Measurements from ENCODE around the gene MUSTN1.

The MUSTN1 gene

DNA sequence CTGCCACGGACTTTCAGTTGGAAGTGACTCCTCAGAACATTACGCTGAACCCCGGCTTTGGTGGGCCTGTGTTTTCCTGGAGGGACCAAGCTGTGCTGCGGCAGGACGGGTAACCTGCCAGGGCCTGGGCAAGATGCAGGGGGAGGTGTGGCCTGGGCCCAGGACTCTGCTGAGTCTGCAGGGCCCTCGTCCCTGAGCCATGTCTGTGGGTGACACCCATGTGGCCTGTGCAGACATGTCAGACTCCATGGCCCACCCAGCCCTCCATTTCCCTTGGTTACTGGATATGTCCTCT is 45.1 kb downstream of the MUSTN1 start:
- 97% methylated on average over 4 of the region's 6 CpGs for WGBS (ENCODE audit: insufficient coverage)
- POLR2A ChIA-PET: no interaction called here
- Histone ChIP-seq H3K27me3 (replicated peaks in 2 of 5; ENCODE audit: control insufficient read depth in 4 of 5, insufficient read depth in 5 of 5, low read length in 4 of 5) (no peaks in the 10 kb centered on the region), H3K4me1 (ENCODE audit: control extremely low read depth in 1 of 4, control insufficient read depth in 4 of 4, insufficient read depth in 4 of 4, low read length in 3 of 4) (no peaks in the 10 kb centered on the region), H3K36me3 (ENCODE audit: control insufficient read depth in 4 of 4, insufficient read depth in 4 of 4, low read length in 3 of 4) (no peaks in the 10 kb centered on the region), H3K4me3 (ENCODE audit: control insufficient read depth in 1 of 7, extremely low read depth in 1 of 7, insufficient read depth in 4 of 7, low read depth in 2 of 7, low read length in 6 of 7) (no peak overlapping the region), H3K27ac (ENCODE audit: insufficient read depth in 1 of 2, low read depth in 1 of 2, low read length in 2 of 2, poor library complexity in 1 of 2, severe bottlenecking in 2 of 2) (no peak overlapping the region), H3K9me3 (ENCODE audit: control extremely low read depth in 1 of 5, control insufficient read depth in 4 of 5, insufficient read depth in 2 of 5, low read depth in 1 of 5, low read length in 4 of 5) (no peaks in the 10 kb centered on the region)
- CTCF ChIA-PET: interaction anchor here (1.2 kb wide), 1 partner anchor 26 kb away, joined by 3 read pairs; no protein-coding TSS in a partner anchor
- DNase-seq: no peak

DNA sequence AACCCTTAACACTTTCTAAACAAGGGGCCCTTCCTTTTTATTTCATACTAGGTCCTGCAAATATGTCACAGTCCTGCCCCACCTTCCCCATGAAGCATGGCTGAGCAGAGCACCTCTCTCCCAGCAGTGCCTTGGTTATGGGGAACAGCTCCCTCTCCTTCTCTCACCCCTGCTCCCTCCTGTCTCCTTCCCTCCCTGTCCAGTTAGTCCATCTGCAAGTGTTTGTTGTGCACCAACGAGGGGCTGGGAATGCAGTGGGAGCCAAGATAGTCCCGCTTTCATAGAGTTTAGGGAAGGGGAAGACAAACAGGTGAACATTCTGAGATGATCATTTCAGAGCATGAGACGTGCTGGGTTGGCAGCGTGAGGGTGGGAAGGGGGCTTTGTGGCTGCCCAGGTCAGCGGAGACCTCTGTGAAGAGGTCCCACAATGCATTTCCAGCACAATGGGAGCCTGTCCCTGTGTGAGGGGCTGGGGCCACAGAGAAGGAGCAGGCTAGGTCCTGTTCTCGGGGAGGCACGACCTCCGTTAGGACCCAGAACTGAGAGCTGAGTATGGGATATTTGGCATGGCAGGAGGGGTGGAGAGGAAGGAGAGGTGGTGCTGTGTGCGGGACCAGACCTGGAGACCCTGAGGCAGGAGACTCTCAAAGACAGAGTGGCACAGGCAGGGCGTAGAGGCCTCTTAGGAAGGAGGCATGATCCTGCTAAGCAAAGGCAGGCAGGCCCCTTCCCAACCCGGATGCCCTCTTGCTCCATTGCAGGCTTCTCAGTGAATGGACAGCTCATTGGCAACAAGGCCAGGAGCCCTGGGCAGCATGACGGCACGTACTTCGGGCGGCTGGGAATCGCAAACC is 45.7 kb downstream of the MUSTN1 start:
- Histone ChIP-seq H3K27ac (ENCODE audit: insufficient read depth in 1 of 2, low read depth in 1 of 2, low read length in 2 of 2, poor library complexity in 1 of 2, severe bottlenecking in 2 of 2) (no peak overlapping the region), H3K4me3 (ENCODE audit: control insufficient read depth in 1 of 7, extremely low read depth in 1 of 7, insufficient read depth in 4 of 7, low read depth in 2 of 7, low read length in 6 of 7) (no peak overlapping the region), H3K27me3 (replicated peaks in 2 of 5; ENCODE audit: control insufficient read depth in 4 of 5, insufficient read depth in 5 of 5, low read length in 4 of 5) (no peaks in the 10 kb centered on the region), H3K36me3 (ENCODE audit: control insufficient read depth in 4 of 4, insufficient read depth in 4 of 4, low read length in 3 of 4) (no peaks in the 10 kb centered on the region), H3K9me3 (ENCODE audit: control extremely low read depth in 1 of 5, control insufficient read depth in 4 of 5, insufficient read depth in 2 of 5, low read depth in 1 of 5, low read length in 4 of 5) (no peaks in the 10 kb centered on the region), H3K4me1 (ENCODE audit: control extremely low read depth in 1 of 4, control insufficient read depth in 4 of 4, insufficient read depth in 4 of 4, low read length in 3 of 4) (no peaks in the 10 kb centered on the region)
- no peak for DNase-seq
- 93% methylated on average over 15 of the region's 16 CpGs for WGBS (ENCODE audit: insufficient coverage)
- POLR2A ChIA-PET: no interaction called here
- CTCF ChIA-PET: interaction anchor here (1.2 kb wide), 1 partner anchor 27 kb away, joined by 3 read pairs; no protein-coding TSS in a partner anchor

DNA sequence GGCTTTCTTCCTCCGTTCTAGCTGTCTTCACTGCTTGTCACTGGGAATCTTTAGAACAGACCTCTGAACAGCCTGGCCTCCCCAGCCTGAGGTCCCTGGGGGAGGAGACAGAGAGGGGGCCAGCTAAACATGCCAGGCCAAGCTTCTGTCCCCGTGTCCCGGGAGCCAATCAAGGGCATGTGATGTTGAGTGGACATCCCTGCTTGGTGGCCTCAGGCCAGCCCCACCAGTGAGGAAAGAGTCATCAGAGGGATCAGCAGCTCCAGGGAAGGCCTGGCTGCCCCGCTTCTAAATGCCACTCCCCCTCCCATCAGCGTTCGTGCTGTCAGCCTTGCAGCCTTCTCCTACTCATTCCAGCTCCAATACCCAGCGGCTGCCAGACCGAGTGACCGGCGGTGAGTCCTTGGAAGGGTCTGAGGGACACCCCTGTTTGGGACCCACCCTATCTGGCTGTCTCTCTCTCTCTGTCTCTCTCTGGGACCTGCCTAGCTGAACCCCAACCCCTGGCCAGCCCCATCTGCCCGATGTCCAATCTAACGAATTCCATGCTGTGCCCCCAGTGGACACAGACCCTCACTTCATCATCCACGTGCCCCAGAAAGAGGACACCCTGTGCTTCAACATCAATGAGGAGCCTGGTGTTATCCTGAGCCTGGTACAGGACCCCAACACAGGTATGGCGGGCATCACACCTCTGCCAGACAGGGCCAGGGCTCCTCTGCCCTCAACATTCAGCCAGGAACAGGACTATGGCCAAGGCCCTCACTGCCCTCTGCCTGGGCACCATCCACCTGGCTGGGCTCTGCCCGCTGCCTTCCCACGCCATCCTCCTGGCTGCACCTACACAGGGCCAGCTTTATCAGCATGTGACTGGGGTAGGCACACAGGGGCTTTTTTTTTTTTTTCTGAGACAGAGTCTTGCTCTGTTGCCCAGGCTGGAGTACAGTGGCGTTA is 46.9 kb downstream of the MUSTN1 start:
- Histone ChIP-seq H3K36me3 (ENCODE audit: control insufficient read depth in 4 of 4, insufficient read depth in 4 of 4, low read length in 3 of 4) (no peaks in the 10 kb centered on the region), H3K4me3 (ENCODE audit: control insufficient read depth in 1 of 7, extremely low read depth in 1 of 7, insufficient read depth in 4 of 7, low read depth in 2 of 7, low read length in 6 of 7) (no peak overlapping the region), H3K4me1 (ENCODE audit: control extremely low read depth in 1 of 4, control insufficient read depth in 4 of 4, insufficient read depth in 4 of 4, low read length in 3 of 4) (no peaks in the 10 kb centered on the region), H3K27ac (ENCODE audit: insufficient read depth in 1 of 2, low read depth in 1 of 2, low read length in 2 of 2, poor library complexity in 1 of 2, severe bottlenecking in 2 of 2) (no peak overlapping the region), H3K27me3 (replicated peaks in 2 of 5; ENCODE audit: control insufficient read depth in 4 of 5, insufficient read depth in 5 of 5, low read length in 4 of 5) (no peaks in the 10 kb centered on the region), H3K9me3 (ENCODE audit: control extremely low read depth in 1 of 5, control insufficient read depth in 4 of 5, insufficient read depth in 2 of 5, low read depth in 1 of 5, low read length in 4 of 5) (no peaks in the 10 kb centered on the region)
- DNase-seq: no peak
- CTCF ChIA-PET: interaction anchor here (0.9 kb wide), 3 partner anchors 9 to 33 kb away, joined by 3 to 5 read pairs (median 3); no protein-coding TSS in a partner anchor
- WGBS (ENCODE audit: insufficient coverage): 96% methylated on average over 14 of the region's 17 CpGs
- POLR2A ChIA-PET: interaction anchor here (0.6 kb wide), 1 partner anchor 1023 kb away, joined by 3 read pairs; no protein-coding TSS in a partner anchor

DNA sequence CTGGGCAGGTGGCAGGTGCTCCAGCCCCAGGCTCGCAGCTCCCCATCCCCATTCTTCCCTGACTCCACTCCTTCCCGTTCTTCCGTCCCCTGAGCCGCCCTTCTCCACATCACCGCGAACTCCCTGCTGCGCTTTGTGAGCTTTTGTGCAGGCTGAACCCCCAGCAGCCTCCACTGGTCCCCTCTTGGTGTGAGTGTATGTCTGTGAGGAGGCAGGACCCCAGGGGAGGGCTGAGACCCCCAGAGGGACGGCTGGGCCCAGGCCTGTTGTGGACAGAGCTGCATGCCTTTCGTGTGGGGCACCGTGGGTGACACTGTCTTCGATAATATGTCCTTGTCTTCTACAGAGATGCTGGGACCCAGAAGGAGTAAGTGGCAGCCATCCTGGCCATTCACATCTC is 47.6 kb downstream of the MUSTN1 start:
- Histone ChIP-seq H3K4me1 (ENCODE audit: control extremely low read depth in 1 of 4, control insufficient read depth in 4 of 4, insufficient read depth in 4 of 4, low read length in 3 of 4) (no peaks in the 10 kb centered on the region), H3K27me3 (replicated peaks in 2 of 5; ENCODE audit: control insufficient read depth in 4 of 5, insufficient read depth in 5 of 5, low read length in 4 of 5) (peaks cover 0 to 2% (median 0%) of the 10 kb centered on the region in 5 experiments), H3K36me3 (ENCODE audit: control insufficient read depth in 4 of 4, insufficient read depth in 4 of 4, low read length in 3 of 4) (no peaks in the 10 kb centered on the region), H3K27ac (ENCODE audit: insufficient read depth in 1 of 2, low read depth in 1 of 2, low read length in 2 of 2, poor library complexity in 1 of 2, severe bottlenecking in 2 of 2) (no peak overlapping the region), H3K4me3 (ENCODE audit: control insufficient read depth in 1 of 7, extremely low read depth in 1 of 7, insufficient read depth in 4 of 7, low read depth in 2 of 7, low read length in 6 of 7) (no peak overlapping the region), H3K9me3 (ENCODE audit: control extremely low read depth in 1 of 5, control insufficient read depth in 4 of 5, insufficient read depth in 2 of 5, low read depth in 1 of 5, low read length in 4 of 5) (no peaks in the 10 kb centered on the region)
- DNase-seq: no peak
- 94% methylated on average over 4 of the region's 11 CpGs for WGBS (ENCODE audit: insufficient coverage)
- POLR2A ChIA-PET: interaction anchor here (0.6 kb wide), 1 partner anchor 1024 kb away, joined by 3 read pairs; no protein-coding TSS in a partner anchor
- CTCF ChIA-PET: interaction anchor here (0.9 kb wide), 3 partner anchors 10 to 34 kb away, joined by 3 to 5 read pairs (median 3); no protein-coding TSS in a partner anchor

DNA sequence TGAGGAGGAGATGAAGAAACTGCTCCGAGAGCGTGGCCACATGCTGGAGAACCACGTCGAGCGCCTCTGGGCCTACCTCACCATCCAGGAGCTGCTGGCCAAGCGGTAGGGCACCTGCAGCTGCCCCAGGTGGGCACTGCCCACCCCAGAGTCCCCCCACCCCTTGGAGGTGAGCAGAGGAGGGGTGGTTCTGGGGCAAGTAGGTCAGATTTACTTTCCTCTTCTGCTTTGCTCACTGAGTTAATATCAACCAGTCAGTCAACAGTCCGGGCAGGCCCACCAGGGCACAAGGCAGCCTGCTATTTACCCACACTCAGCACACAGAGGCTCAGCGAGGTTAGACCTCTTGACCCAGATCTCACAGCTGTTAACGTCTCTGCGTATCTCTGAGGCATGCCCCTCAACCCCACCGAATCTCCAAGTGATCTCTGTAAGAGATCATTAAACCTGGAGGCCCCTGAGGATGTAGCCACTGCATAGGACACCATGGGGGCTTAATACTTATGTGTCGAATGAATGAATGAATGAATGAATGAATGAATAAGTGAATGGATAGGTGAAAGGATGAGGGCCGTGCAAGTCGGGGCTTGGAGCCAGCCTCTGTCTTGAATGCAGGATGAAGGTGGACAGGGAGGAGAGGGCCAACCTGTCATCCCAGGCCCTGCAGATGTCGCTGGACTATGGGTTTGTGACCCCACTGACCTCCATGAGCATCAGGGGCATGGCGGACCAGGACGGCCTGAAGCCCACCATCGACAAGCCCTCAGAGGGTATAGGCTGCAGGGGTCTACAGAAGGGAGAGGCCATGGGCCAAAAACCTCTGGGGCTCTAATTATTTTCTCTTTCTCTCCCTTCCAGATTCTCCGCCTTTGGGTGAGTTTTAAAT is 48.2 kb downstream of the MUSTN1 start:
- Histone ChIP-seq H3K27me3 (replicated peaks in 2 of 5; ENCODE audit: control insufficient read depth in 4 of 5, insufficient read depth in 5 of 5, low read length in 4 of 5) (peaks cover 0 to 5% (median 0%) of the 10 kb centered on the region in 5 experiments), H3K4me1 (ENCODE audit: control extremely low read depth in 1 of 4, control insufficient read depth in 4 of 4, insufficient read depth in 4 of 4, low read length in 3 of 4) (no peaks in the 10 kb centered on the region), H3K4me3 (ENCODE audit: control insufficient read depth in 1 of 7, extremely low read depth in 1 of 7, insufficient read depth in 4 of 7, low read depth in 2 of 7, low read length in 6 of 7) (no peak overlapping the region), H3K9me3 (ENCODE audit: control extremely low read depth in 1 of 5, control insufficient read depth in 4 of 5, insufficient read depth in 2 of 5, low read depth in 1 of 5, low read length in 4 of 5) (no peaks in the 10 kb centered on the region), H3K36me3 (ENCODE audit: control insufficient read depth in 4 of 4, insufficient read depth in 4 of 4, low read length in 3 of 4) (no peaks in the 10 kb centered on the region), H3K27ac (ENCODE audit: insufficient read depth in 1 of 2, low read depth in 1 of 2, low read length in 2 of 2, poor library complexity in 1 of 2, severe bottlenecking in 2 of 2) (no peak overlapping the region)
- no peak for DNase-seq
- ChIA-PET CTCF (interaction anchor here (0.9 kb wide), 2 partner anchors 14 to 35 kb away, joined by 3 to 5 read pairs; no protein-coding TSS in a partner anchor), POLR2A (no interaction called here)
- WGBS (ENCODE audit: insufficient coverage): 98% methylated on average over 16 of the region's 19 CpGs

DNA sequence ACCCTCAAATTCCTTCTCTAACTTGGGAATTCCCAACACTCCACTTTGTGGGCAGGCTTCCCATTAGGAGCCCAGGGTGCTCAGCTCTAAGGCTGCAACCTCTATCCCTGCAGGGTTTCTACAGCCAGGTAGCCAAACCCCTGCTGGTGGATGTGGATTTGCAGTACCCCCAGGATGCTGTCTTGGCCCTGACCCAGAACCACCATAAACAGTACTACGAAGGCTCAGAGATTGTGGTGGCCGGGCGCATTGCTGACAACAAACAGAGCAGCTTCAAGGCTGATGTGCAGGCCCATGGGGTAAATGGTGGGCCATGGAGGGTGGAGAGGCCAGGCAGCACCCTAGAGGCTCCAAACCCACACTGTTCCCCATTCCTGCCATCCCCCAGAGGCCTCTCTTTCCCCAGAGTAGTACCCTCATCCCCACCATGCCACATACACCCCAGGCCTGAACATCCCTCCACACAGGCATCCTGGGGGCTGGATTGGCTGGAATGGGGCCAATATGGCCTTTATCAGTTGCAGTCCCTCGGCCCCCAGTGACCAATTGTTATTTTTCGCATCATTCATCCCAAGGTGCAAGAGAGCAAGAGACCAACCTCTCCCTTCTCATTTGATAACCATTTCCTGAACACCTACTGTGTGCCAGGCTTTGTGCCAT is 49.8 kb downstream of the MUSTN1 start:
- CTCF ChIA-PET: interaction anchor here (1.1 to 5.1 kb wide), 2 partner anchors 14 to 37 kb away, joined by 3 to 16 read pairs; no protein-coding TSS in a partner anchor
- POLR2A ChIA-PET: no interaction called here
- Histone ChIP-seq H3K4me3 (ENCODE audit: control insufficient read depth in 1 of 7, extremely low read depth in 1 of 7, insufficient read depth in 4 of 7, low read depth in 2 of 7, low read length in 6 of 7) (no peak overlapping the region), H3K36me3 (ENCODE audit: control insufficient read depth in 4 of 4, insufficient read depth in 4 of 4, low read length in 3 of 4) (no peaks in the 10 kb centered on the region), H3K9me3 (ENCODE audit: control extremely low read depth in 1 of 5, control insufficient read depth in 4 of 5, insufficient read depth in 2 of 5, low read depth in 1 of 5, low read length in 4 of 5) (no peaks in the 10 kb centered on the region), H3K4me1 (ENCODE audit: control extremely low read depth in 1 of 4, control insufficient read depth in 4 of 4, insufficient read depth in 4 of 4, low read length in 3 of 4) (no peaks in the 10 kb centered on the region), H3K27me3 (replicated peaks in 2 of 5; ENCODE audit: control insufficient read depth in 4 of 5, insufficient read depth in 5 of 5, low read length in 4 of 5) (peaks cover 0 to 5% (median 0%) of the 10 kb centered on the region in 5 experiments), H3K27ac (ENCODE audit: insufficient read depth in 1 of 2, low read depth in 1 of 2, low read length in 2 of 2, poor library complexity in 1 of 2, severe bottlenecking in 2 of 2) (no peak overlapping the region)
- no peak for DNase-seq
- 100% methylated on average over 2 of the region's 5 CpGs for WGBS (ENCODE audit: insufficient coverage)

Data from common myeloid progenitor, CD34-positive (primary cell).